ENCODE measurements around the gene ARHGDIG. TPM values are rescaled to one million over a fixed set of nuclear protein-coding genes. Genes with fewer than 3 reads are reported as not detected.

Gene ARHGDIG
- total RNA-seq, 4 donors from 2014 or later: not detected

GRCh38 chr16:307691-308312 is 27.4 kb downstream of the ARHGDIG start:
- Histone ChIP-seq H3K9me3 (no peaks in the 10 kb centered on the region), H3K36me3 (peaks cover 0 to 93% (median 8%) of the 10 kb centered on the region in 3 donors), H3K27me3 (no peaks in the 10 kb centered on the region), H3K4me3 (no peak overlapping the region), H3K4me1 (no peaks in the 10 kb centered on the region), H3K27ac (no peak overlapping the region)
- no peak for TF ChIP-seq EP300 (IDR thresholded peaks at IDR 0.05)
- DNase-seq (ENCODE audit: low spot score in 2 of 2): no peak
- WGBS, 2 donors: 85 to 92% methylated on average over 14 to 20 of the region's 21 CpGs

DNA sequence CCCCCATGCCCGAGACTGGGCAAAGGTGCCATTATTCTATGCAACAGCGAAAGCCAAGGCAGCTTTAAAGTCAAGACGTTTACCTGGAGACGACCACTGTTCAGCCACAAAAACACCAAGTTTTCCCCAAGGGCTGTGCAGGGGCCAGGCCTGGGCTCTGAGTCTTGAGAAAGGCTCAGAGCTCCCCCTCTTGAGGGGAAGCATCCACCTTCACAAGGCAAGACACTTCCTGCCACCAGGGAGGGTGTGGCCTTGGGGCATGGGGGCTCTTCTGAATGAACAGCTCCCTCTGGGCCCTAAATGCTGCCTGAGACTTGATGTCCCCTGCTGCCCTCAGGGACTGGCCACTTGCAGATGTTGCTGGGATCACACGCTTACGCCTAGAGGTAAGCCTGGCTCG is 29.1 kb downstream of the ARHGDIG start:
- no peaks in the 10 kb centered on the region for H3K27me3 ChIP-seq
- H3K27ac ChIP-seq: no peak overlapping the region
- H3K4me3 ChIP-seq: no peak overlapping the region
- WGBS, 2 donors: 74 to 83% methylated on average over 7 of the region's 7 CpGs
- no peak for DNase-seq (ENCODE audit: low spot score in 2 of 2)
- peaks cover 0 to 93% (median 8%) of the 10 kb centered on the region in 3 donors for H3K36me3 ChIP-seq
- TF ChIP-seq POLR2A (IDR thresholded peaks at IDR 0.05): no peak
- TF ChIP-seq EP300 (IDR thresholded peaks at IDR 0.05): no peak
- TF ChIP-seq, protein P1, sequence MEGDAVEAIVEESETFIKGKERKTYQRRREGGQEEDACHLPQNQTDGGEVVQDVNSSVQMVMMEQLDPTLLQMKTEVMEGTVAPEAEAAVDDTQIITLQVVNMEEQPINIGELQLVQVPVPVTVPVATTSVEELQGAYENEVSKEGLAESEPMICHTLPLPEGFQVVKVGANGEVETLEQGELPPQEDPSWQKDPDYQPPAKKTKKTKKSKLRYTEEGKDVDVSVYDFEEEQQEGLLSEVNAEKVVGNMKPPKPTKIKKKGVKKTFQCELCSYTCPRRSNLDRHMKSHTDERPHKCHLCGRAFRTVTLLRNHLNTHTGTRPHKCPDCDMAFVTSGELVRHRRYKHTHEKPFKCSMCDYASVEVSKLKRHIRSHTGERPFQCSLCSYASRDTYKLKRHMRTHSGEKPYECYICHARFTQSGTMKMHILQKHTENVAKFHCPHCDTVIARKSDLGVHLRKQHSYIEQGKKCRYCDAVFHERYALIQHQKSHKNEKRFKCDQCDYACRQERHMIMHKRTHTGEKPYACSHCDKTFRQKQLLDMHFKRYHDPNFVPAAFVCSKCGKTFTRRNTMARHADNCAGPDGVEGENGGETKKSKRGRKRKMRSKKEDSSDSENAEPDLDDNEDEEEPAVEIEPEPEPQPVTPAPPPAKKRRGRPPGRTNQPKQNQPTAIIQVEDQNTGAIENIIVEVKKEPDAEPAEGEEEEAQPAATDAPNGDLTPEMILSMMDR (IDR thresholded peaks at IDR 0.05): no peak
- no peaks in the 10 kb centered on the region for H3K4me1 ChIP-seq
- no peaks in the 10 kb centered on the region for H3K9me3 ChIP-seq

DNA sequence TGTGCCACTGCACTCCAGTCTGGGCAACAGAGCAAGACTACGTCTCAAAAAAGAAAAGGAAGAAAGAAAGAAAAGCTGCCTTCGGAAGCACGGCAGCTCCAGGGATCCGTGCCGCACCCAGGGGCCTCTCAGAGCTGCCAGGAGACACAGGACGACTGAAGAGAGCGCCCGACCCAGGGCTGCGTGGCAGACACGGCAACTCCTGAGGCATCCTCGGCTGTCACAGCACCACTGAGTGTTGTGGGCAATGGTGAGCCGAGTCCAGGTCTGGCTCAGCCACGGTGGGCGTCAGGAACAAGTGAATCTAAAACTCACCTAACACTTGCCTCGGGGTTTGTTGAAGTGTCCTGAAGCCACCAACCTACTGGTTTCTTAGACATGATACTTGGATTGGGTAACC is 31.3 kb downstream of the ARHGDIG start:
- H3K36me3 ChIP-seq: peaks cover 0 to 74% (median 0%) of the 10 kb centered on the region in 3 donors
- 93 to 94% methylated on average over 15 of the region's 15 CpGs for WGBS, 2 donors

GRCh38 chr16:314351-314750 is 34.0 kb downstream of the ARHGDIG start:
- peaks cover 0 to 65% (median 0%) of the 10 kb centered on the region in 3 donors for H3K36me3 ChIP-seq
- 88 to 91% methylated on average over 16 of the region's 16 CpGs for WGBS, 2 donors
- DNase-seq (ENCODE audit: low spot score in 2 of 2): no peak
- H3K27me3 ChIP-seq: no peaks in the 10 kb centered on the region
- H3K27ac ChIP-seq: no peak overlapping the region
- H3K4me1 ChIP-seq: no peaks in the 10 kb centered on the region
- no peaks in the 10 kb centered on the region for H3K9me3 ChIP-seq
- TF ChIP-seq EP300 (IDR thresholded peaks at IDR 0.05) (no peak), POLR2A (IDR thresholded peaks at IDR 0.05) (no peak)
- TF ChIP-seq, protein P1 (IDR thresholded peaks at IDR 0.05): no peak
- no peak overlapping the region for H3K4me3 ChIP-seq

More for the DNA sequence above, 31.3 kb downstream of the ARHGDIG start:
- Histone ChIP-seq H3K9me3 (no peaks in the 10 kb centered on the region), H3K4me3 (no peak overlapping the region), H3K27me3 (no peaks in the 10 kb centered on the region), H3K27ac (no peak overlapping the region), H3K4me1 (no peaks in the 10 kb centered on the region)
- no peak for TF ChIP-seq POLR2A (IDR thresholded peaks at IDR 0.05)
- TF ChIP-seq EP300 (IDR thresholded peaks at IDR 0.05): no peak
- TF ChIP-seq, protein P1 (IDR thresholded peaks at IDR 0.05): no peak
- DNase-seq (ENCODE audit: low spot score in 2 of 2): no peak

- no peaks in the 10 kb centered on the region for H3K4me1 ChIP-seq
- H3K9me3 ChIP-seq: no peaks in the 10 kb centered on the region
- no peak for DNase-seq (ENCODE audit: low spot score in 2 of 2)
- TF ChIP-seq POLR2A (IDR thresholded peaks at IDR 0.05) (no peak), EP300 (IDR thresholded peaks at IDR 0.05) (no peak)
- TF ChIP-seq, protein P1 (IDR thresholded peaks at IDR 0.05): no peak
- no peak overlapping the region for H3K4me3 ChIP-seq
- H3K27ac ChIP-seq: no peak overlapping the region
- WGBS, 2 donors: 62 to 67% methylated on average over 14 of the region's 14 CpGs
- H3K27me3 ChIP-seq: no peaks in the 10 kb centered on the region
- peaks cover 0 to 62% (median 0%) of the 10 kb centered on the region in 3 donors for H3K36me3 ChIP-seq
Observed at GRCh38 chr16:314795-315299, 34.5 kb downstream of the ARHGDIG start.
